ENCODE results near the gene CDH12.

CDH12 gene

DNA sequence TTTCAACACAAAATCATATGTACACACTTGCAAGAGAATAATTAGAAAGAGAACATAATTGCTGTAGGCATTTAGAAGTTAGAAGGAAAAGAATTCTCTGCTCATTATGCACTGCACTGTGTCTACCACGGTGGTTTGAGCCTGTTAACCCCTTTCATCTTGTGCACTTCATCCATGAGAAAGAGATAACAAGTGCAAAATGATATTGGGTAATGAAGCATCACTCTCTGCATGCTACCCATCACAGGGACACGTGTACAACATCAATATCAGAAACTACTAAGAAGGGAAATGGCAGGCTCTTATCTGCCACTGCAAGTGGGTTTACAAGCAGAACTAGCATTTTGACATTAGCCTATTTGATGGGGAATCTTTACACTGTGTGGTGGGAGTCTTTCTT is 202.6 kb downstream of the CDH12 start:
- no peak overlapping the region for H3K27ac Mint-ChIP-seq
- no peak for DNase-seq
- H3K27me3 Mint-ChIP-seq (ENCODE audit: low read depth, poor library complexity) = no peaks in the 10 kb centered on the region
- H3K4me3 Mint-ChIP-seq = no peak overlapping the region
- H3K9me3 Mint-ChIP-seq = no peaks in the 10 kb centered on the region
- H3K4me1 Mint-ChIP-seq = no peaks in the 10 kb centered on the region
- TF ChIP-seq, protein P1, sequence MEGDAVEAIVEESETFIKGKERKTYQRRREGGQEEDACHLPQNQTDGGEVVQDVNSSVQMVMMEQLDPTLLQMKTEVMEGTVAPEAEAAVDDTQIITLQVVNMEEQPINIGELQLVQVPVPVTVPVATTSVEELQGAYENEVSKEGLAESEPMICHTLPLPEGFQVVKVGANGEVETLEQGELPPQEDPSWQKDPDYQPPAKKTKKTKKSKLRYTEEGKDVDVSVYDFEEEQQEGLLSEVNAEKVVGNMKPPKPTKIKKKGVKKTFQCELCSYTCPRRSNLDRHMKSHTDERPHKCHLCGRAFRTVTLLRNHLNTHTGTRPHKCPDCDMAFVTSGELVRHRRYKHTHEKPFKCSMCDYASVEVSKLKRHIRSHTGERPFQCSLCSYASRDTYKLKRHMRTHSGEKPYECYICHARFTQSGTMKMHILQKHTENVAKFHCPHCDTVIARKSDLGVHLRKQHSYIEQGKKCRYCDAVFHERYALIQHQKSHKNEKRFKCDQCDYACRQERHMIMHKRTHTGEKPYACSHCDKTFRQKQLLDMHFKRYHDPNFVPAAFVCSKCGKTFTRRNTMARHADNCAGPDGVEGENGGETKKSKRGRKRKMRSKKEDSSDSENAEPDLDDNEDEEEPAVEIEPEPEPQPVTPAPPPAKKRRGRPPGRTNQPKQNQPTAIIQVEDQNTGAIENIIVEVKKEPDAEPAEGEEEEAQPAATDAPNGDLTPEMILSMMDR (IDR thresholded peaks at IDR 0.05) = no peak
- no peaks in the 10 kb centered on the region for H3K36me3 Mint-ChIP-seq (ENCODE audit: low read depth)

- Mint-ChIP-seq H3K27ac (no peak overlapping the region), H3K9me3 (no peaks in the 10 kb centered on the region), H3K27me3 (ENCODE audit: low read depth, poor library complexity) (no peaks in the 10 kb centered on the region), H3K36me3 (ENCODE audit: low read depth) (no peaks in the 10 kb centered on the region), H3K4me3 (no peak overlapping the region), H3K4me1 (no peaks in the 10 kb centered on the region)
- no peak for DNase-seq
- TF ChIP-seq, protein P1 (IDR thresholded peaks at IDR 0.05) = no peak
Measured at GRCh38 chr5:22649074-22649473, 204.1 kb downstream of the CDH12 start.

GRCh38 chr5:22644859-22645258 is 208.3 kb downstream of the CDH12 start:
- no peaks in the 10 kb centered on the region for H3K36me3 Mint-ChIP-seq (ENCODE audit: low read depth)
- peaks cover 5% of the 10 kb centered on the region for H3K27me3 Mint-ChIP-seq (ENCODE audit: low read depth, poor library complexity)
- TF ChIP-seq, protein P1 (IDR thresholded peaks at IDR 0.05) = no peak
- no peaks in the 10 kb centered on the region for H3K9me3 Mint-ChIP-seq
- DNase-seq = no peak
- H3K4me1 Mint-ChIP-seq = no peaks in the 10 kb centered on the region
- no peak overlapping the region for H3K4me3 Mint-ChIP-seq
- H3K27ac Mint-ChIP-seq = no peak overlapping the region

GRCh38 chr5:22643356-22643755 is 209.8 kb downstream of the CDH12 start:
- Mint-ChIP-seq H3K4me1 (no peaks in the 10 kb centered on the region), H3K9me3 (no peaks in the 10 kb centered on the region), H3K27me3 (ENCODE audit: low read depth, poor library complexity) (peaks cover 5% of the 10 kb centered on the region), H3K4me3 (no peak overlapping the region), H3K27ac (no peak overlapping the region), H3K36me3 (ENCODE audit: low read depth) (no peaks in the 10 kb centered on the region)
- TF ChIP-seq, protein P1 (IDR thresholded peaks at IDR 0.05) = no peak
- DNase-seq = no peak

DNA sequence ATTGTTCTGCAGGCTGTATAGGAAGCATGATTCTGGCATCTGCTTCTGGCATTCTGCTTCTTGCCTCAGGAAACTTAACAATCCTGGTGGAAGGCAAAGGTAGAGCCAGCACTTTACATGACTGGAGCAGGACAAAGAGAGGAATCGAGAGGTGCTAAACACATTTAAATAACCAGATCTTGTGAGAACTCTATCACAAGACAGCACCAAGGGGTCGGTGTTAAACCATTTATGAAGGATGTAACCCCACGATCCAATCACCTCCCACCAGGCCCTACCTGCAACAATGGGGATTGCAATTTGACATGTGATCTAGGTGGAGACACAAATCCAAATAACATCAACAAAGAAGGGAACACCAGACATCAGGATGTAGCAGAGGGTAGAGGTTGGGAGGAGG is 221.5 kb downstream of the CDH12 start:
- no peaks in the 10 kb centered on the region for H3K36me3 Mint-ChIP-seq (ENCODE audit: low read depth)

DNA sequence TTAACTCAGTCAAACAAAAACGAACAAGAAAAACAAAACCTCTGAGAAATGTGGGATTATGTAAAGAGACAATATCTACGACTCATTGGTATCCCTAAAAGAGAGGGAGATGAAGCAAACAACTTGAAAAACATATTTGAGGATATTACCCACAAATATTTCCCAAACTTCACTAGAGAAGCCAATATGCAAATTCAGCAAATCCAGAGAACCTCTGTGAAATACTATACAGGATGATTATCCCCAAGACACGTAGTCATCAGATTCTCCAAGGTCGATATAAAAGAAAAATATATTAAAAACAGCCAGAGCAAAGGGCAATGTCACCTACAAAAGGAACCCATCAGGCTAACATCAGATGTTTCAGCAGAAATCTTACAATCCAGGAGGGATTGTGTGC is 226.1 kb downstream of the CDH12 start:
- no peak overlapping the region for H3K4me3 Mint-ChIP-seq
- H3K27ac Mint-ChIP-seq = no peak overlapping the region
- peaks cover 7% of the 10 kb centered on the region for H3K9me3 Mint-ChIP-seq
- H3K27me3 Mint-ChIP-seq (ENCODE audit: low read depth, poor library complexity) = no peaks in the 10 kb centered on the region
- no peaks in the 10 kb centered on the region for H3K36me3 Mint-ChIP-seq (ENCODE audit: low read depth)
- no peaks in the 10 kb centered on the region for H3K4me1 Mint-ChIP-seq
- no peak for DNase-seq
- TF ChIP-seq, protein P1 (IDR thresholded peaks at IDR 0.05) = no peak

More for the DNA sequence above, 221.5 kb downstream of the CDH12 start:
- Mint-ChIP-seq H3K27me3 (ENCODE audit: low read depth, poor library complexity) (no peaks in the 10 kb centered on the region), H3K4me1 (no peaks in the 10 kb centered on the region), H3K4me3 (no peak overlapping the region), H3K9me3 (no peaks in the 10 kb centered on the region), H3K27ac (no peak overlapping the region)
- DNase-seq = no peak
- TF ChIP-seq, protein P1 (IDR thresholded peaks at IDR 0.05) = no peak
